Measurements from ENCODE around the gene PRMT7. TPM values are rescaled to one million over a fixed set of nuclear protein-coding genes. Genes with fewer than 3 reads are reported as not detected.

PRMT7 gene
- total RNA-seq, 1 donor from 2014 or later: 58.9 TPM

- ATAC-seq (no peak), DNase-seq (ENCODE audit: low spot score) (no peak)
- intact Hi-C loops (cut with DNase I): no loop called here
These were observed 67.9 kb downstream of the PRMT7 start for GRCh38 chr16:68378436-68379415.

DNA sequence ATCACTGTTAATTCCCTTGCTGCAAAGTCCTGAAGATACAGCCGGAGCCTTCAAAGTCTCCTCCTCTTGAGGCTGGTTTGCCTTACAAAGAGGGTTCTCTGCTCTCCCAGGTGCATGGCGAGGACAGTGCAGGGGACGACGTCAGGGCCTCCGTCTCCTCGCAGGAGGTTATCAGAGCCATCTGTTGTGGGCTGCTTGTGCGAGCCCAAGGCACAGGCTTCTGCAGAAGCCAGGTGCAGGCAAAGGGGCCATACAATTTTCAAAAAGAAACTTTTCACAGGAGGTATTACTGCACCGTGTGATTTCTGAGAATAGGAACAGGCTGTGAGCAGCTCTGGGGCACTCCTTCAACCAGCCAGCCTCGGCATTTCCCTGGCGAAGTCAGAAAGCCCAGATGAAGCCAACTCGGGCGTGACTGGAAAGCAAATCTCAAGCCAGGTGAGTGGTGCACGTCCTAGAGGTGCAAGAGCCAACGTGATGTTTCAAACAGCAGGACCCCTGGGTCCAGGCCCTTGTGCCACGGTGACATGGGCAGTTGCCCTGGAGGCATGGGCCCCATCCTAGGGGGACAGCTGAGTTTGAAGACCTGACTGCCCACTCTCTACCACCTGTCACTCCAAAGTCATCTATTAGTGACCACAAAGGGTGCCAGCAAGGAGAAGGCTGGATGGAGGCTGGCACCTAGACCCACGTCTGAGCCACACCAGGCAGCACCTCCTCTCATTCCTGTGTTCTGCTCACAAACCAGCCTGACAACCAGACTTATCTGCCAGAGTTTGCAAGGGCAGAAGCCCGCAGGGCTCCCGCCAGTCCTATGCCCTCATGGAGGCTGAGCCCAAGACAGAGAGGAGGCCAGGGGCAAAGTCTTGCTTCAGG lies 68.9 kb downstream of the PRMT7 start:
- no peak for ATAC-seq
- intact Hi-C loops (cut with DNase I): no loop called here
- DNase-seq (ENCODE audit: low spot score): no peak

- no peak for DNase-seq (ENCODE audit: low spot score)
- intact Hi-C loops (cut with DNase I): no loop called here
- no peak for ATAC-seq
These were observed 69.5 kb downstream of the PRMT7 start for GRCh38 chr16:68380348-68380670.

- intact Hi-C loops (cut with DNase I): no loop called here
- ATAC-seq: no peak
- DNase-seq (ENCODE audit: low spot score): no peak
These were observed 70.0 kb downstream of the PRMT7 start for GRCh38 chr16:68380676-68381362.

DNA sequence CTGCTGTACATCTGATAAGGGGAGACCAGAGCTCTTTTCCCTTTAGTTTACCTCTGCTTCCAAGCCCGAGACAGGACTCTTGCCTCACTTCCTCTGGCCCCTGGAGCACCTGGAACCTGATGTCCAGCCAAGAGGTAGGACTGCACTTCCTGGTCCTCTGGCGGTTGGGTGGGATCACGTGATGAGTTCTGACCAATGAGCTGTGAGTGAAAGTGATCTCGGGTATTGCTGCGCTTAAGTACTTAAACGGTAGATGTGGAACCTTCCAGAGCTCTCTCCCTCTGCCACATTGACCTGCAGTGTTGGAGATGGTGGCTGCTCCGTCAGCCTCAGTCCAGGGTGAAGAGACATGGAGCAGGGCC lies 70.5 kb downstream of the PRMT7 start:
- intact Hi-C loops (cut with DNase I): no loop called here
- no peak for ATAC-seq
- DNase-seq (ENCODE audit: low spot score): no peak

GRCh38 chr16:68382296-68382718 lies 71.5 kb downstream of the PRMT7 start:
- ATAC-seq (no peak), DNase-seq (ENCODE audit: low spot score) (no peak)
- intact Hi-C loops (cut with DNase I): no loop called here

- DNase-seq (ENCODE audit: low spot score): no peak
- intact Hi-C loops (cut with DNase I): no loop called here
- no peak for ATAC-seq
These were observed 73.0 kb downstream of the PRMT7 start for GRCh38 chr16:68383858-68384257.

- DNase-seq (ENCODE audit: low spot score) (no peak), ATAC-seq (no peak)
- intact Hi-C loops (cut with DNase I): no loop called here
These were observed 73.7 kb downstream of the PRMT7 start for GRCh38 chr16:68384288-68385161.

DNA sequence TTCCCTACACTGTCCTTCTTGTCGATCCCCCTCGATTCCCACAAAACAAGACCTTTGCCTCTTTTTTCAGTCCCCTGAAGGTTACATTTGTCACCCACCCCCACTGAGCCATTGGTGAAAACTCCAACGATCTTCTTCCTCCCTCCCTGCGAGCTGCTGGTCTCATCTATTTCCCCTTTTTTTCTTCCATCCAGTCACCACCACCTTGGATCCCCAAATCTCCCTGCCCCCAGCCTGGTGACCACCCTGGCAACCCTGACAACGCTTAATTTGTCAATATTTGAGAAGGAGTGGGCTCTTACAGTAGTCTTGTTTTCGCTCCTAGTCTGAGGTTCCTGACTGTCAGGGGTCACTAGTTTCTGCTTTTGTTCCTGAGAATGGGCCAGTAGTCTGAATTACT lies 74.6 kb downstream of the PRMT7 start:
- no peak for DNase-seq (ENCODE audit: low spot score)

GRCh38 chr16:68386628-68387027 lies 75.8 kb downstream of the PRMT7 start:
- ATAC-seq: no peak
- intact Hi-C loops (cut with DNase I): no loop called here
- DNase-seq (ENCODE audit: low spot score): no peak

More for the DNA sequence above, 74.6 kb downstream of the PRMT7 start:
- ATAC-seq: no peak
- intact Hi-C loops (cut with DNase I): no loop called here

- ATAC-seq (no peak), DNase-seq (ENCODE audit: low spot score) (no peak)
- intact Hi-C loops (cut with DNase I): no loop called here
These were observed 76.5 kb downstream of the PRMT7 start for GRCh38 chr16:68387301-68387700.

- intact Hi-C loops (cut with DNase I): no loop called here
- no peak for DNase-seq (ENCODE audit: low spot score)
- no peak for ATAC-seq
These were observed 77.3 kb downstream of the PRMT7 start for GRCh38 chr16:68388124-68388523.

DNA sequence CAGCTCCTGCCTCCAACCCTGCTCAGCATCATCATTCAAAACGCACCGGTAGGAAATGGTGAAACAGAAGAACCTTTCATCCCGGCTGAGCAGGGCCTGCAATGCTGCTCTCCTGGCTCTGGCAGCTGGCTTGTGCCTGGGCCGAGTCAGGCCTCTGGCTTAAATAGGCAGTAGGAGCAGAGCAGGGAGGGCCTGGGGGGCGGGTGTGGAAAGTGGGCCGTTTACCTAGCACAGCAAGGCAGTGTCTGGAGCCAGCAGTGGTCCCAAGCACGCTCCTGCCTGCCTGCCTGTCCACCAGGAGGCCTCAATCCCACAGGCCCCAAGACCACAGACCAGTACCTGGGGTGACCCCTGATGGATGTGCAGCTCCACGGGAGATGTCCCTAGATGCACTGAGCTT lies 78.2 kb downstream of the PRMT7 start:
- ATAC-seq: no peak
- intact Hi-C loops (cut with DNase I): no loop called here

GRCh38 chr16:68389750-68390371 lies 79.0 kb downstream of the PRMT7 start:
- intact Hi-C loops (cut with DNase I): no loop called here
- DNase-seq (ENCODE audit: low spot score) (no peak), ATAC-seq (no peak)

More for the DNA sequence above, 78.2 kb downstream of the PRMT7 start:
- DNase-seq (ENCODE audit: low spot score): no peak

- ATAC-seq (no peak), DNase-seq (ENCODE audit: low spot score) (no peak)
- intact Hi-C loops (cut with DNase I): no loop called here
These were observed 82.5 kb downstream of the PRMT7 start for GRCh38 chr16:68393333-68393732.

- ATAC-seq: no peak
- intact Hi-C loops (cut with DNase I): no loop called here
- no peak for DNase-seq (ENCODE audit: low spot score)
These were observed 84.5 kb downstream of the PRMT7 start for GRCh38 chr16:68395167-68395786.

DNA sequence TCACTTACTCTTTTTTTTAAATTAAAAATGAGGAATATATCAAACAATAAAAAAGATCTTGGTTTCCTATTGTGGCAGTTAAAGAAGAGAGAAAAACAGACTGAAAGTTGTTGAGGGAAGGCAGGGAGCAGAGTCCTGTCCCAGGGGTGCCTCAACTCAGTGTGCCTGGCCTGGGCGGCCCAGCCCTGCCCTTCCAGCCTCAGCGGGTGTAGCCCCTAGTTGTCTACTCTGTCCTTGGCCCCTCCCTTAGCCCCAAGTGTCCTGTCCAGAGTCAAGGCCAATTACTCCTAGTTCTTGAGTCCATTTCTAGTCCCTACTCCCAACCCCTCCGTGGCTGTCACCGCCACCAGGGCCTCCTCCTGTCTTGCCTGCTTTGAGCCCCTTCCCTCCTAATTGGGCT lies 85.0 kb downstream of the PRMT7 start:
- ATAC-seq (no peak), DNase-seq (ENCODE audit: low spot score) (no peak)
- intact Hi-C loops (cut with DNase I): no loop called here

DNA sequence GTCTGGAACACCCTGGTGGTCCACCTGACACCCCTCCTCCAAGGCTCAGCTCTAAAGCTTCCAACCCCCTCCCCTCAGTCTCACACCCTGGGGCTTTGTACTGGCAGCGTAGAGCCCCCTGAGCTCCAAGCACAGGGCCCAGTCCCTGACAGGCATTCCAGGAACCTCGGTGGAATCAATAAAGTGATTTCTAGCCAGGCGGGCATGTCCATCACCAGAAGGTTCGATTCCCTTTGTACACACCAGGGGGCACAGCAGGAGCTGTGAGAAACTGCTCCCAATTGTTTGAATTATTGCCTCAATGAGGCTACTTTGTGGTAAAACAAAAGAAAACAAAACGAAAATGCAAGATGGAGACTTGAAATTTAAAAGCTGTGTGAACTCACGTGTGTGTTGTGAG lies 85.7 kb downstream of the PRMT7 start:
- DNase-seq (ENCODE audit: low spot score) (no peak), ATAC-seq (peak; percentile 20)
- intact Hi-C loops (cut with DNase I): no loop called here

Measured in sciatic nerve (tissue), 2 donors.